ENCODE measurements around the gene SLTM. TPM values are rescaled to one million over a fixed set of nuclear protein-coding genes. Genes with fewer than 3 reads are reported as not detected.

Gene SLTM
- total RNA-seq, result 100 to 1,000 TPM in 2 of 4 donors, 10 to 100 TPM in 2; 83.5 to 107 (median 95.7) TPM
- 10 to 100 TPM; 34.8 to 63.0 (median 45.5) TPM for polyA plus RNA-seq

DNA sequence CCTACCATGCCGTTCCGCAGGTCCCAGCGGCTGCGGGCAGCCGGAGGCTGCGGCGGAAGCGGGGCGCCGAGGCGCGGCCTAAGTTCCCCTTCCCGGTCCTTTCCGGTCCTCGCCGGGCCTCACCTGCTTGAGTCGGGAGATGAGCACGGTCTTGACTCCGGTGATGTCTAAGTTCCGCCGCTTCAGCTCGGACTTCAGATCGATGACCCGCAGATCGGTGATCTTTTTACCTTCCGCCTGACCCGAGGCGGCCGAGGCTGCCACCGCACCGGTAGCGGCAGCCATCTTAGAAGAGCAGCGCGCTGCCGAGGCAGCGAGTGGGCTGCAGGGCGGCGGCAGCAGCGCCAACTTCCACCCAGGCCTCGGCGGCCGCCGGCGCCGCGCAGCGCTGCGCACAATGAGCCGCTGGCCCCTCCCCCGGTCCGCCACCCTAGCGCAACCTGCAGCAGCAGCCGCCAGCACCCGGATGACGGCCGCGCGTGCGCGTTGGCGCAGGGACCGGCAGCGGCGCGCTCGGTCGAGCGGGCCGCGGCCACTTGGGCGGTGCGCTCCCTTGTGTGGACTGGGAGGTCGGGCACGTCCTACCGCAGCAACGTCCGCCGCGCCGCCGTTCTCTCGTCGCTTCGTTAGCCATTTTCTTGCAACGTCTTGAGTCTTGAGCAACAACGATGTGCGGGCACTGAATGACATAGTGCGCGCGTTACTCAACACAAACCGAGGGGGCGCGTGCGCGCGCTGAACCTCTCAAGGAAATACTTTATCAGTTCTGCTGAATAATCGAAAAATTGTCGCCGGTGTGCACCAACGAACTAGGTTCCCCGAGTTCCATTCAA lies at the start of gene SLTM:
Gene SLTM, minus strand, starts transcription at position 399 of the 833 bp plus-strand sequence. Its CDS starts 114 bp downstream, at position 285.
- 0% methylated on average over 101 of the region's 101 CpGs for WGBS, 2 donors
- peaks cover 4 to 33% (median 24%) of the 10 kb centered on the region in 4 donors for H3K4me1 ChIP-seq
- no peaks in the 10 kb centered on the region for H3K27me3 ChIP-seq
- peak; percentile 83 to 88 for TF ChIP-seq POLR2A (IDR thresholded peaks at IDR 0.05)
- TF ChIP-seq, protein P1, sequence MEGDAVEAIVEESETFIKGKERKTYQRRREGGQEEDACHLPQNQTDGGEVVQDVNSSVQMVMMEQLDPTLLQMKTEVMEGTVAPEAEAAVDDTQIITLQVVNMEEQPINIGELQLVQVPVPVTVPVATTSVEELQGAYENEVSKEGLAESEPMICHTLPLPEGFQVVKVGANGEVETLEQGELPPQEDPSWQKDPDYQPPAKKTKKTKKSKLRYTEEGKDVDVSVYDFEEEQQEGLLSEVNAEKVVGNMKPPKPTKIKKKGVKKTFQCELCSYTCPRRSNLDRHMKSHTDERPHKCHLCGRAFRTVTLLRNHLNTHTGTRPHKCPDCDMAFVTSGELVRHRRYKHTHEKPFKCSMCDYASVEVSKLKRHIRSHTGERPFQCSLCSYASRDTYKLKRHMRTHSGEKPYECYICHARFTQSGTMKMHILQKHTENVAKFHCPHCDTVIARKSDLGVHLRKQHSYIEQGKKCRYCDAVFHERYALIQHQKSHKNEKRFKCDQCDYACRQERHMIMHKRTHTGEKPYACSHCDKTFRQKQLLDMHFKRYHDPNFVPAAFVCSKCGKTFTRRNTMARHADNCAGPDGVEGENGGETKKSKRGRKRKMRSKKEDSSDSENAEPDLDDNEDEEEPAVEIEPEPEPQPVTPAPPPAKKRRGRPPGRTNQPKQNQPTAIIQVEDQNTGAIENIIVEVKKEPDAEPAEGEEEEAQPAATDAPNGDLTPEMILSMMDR (IDR thresholded peaks at IDR 0.05), result peak; percentile 22 to 47 (median 36)
- TF ChIP-seq POLR2AphosphoS5 (IDR thresholded peaks at IDR 0.05), result peak; percentile 88 to 95 (median 94)
- TF ChIP-seq EP300 (IDR thresholded peaks at IDR 0.05), result no peak
- H3K27ac ChIP-seq, result peak within 1 kb of the TSS; percentile 96 to 100 (median 98)
- DNase-seq, result peak; percentile 97
- peak within 1 kb of the TSS; percentile 75 to 89 (median 82) for H3K4me3 ChIP-seq
- H3K36me3 ChIP-seq, result peaks cover 0 to 8% (median 6%) of the 10 kb centered on the region in 4 donors
- H3K9me3 ChIP-seq, result no peaks in the 10 kb centered on the region
- intact Hi-C loops (cut with DNase I), result loop anchor here (1.0 to 10.0 kb wide), 6 partner anchors 53 to 1227 kb away; partner anchors contain the start of genes ADAM10, GTF2A2, MINDY2 and POLR2M

DNA sequence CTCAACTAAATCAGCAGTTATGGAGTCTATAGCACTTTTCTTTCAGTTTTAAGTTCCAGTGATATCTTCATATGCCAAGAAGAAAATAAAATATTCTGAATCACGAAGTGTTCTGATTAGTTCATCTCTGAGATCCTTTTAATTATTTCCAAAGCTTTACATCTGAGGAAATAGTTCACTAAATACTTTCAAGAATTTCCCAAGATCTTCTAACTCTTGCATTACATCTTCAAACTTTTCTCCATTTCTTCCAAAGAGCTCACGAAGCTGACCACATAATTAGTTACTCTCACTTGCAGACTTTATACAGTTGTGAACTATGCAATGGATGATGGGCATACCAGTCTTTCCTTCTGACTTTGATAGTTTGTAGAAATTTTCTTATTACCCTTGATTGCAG lies 49.8 kb upstream of the SLTM start:
- H3K4me3 ChIP-seq, result no peak overlapping the region
- TF ChIP-seq EP300 (IDR thresholded peaks at IDR 0.05), result no peak
- DNase-seq, result no peak
- no peaks in the 10 kb centered on the region for H3K36me3 ChIP-seq
- 84 to 89% methylated on average over 2 of the region's 2 CpGs for WGBS, 2 donors
- H3K4me1 ChIP-seq, result peaks cover 0 to 16% (median 12%) of the 10 kb centered on the region in 4 donors
- H3K27me3 ChIP-seq, result no peaks in the 10 kb centered on the region
- intact Hi-C loops (cut with DNase I), result no loop called here
- H3K27ac ChIP-seq, result no peak overlapping the region
- H3K9me3 ChIP-seq, result no peaks in the 10 kb centered on the region

DNA sequence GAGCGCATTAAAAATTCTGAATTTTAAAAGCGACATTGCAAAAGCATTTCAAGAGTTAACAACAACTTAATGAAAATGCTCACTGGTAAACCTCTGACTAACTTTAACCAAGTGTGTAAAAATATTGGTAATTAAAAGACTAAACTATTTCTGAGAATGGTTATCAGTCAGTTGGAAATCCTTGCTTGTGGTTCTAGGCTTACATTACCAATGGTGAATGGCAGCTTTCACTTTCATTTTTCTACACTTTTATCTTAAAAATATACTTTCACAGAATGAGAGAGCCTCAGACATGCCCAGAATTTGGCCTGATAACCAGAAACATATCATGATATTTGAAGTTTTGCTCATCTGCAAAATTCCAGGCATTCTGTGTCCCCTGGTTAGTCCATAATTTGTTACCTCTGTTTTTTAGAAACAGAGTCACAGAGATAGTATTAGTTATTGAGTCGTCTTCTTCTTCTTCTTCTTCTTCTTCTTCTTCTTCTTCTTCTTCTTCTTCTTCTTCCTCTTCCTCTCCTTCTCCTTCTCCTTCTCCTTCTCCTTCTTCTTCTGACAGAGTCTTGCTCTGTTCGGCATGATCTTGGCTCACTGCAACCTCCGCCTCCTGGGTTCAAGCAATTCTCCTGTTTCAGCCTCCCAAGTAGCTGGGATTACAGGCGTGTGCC lies 48.5 kb upstream of the SLTM start:
- TF ChIP-seq POLR2A (IDR thresholded peaks at IDR 0.05), result no peak
- TF ChIP-seq, protein P1 (IDR thresholded peaks at IDR 0.05), result no peak
- no peak for TF ChIP-seq EP300 (IDR thresholded peaks at IDR 0.05)
- TF ChIP-seq POLR2AphosphoS5 (IDR thresholded peaks at IDR 0.05), result no peak
- intact Hi-C loops (cut with DNase I), result loop anchor here (2.0 kb wide), 1 partner anchor 511 kb away; no protein-coding TSS in a partner anchor
- WGBS, 2 donors, result 79 to 86% methylated on average over 6 of the region's 6 CpGs
- no peak for DNase-seq
- Histone ChIP-seq H3K27ac (no peak overlapping the region), H3K4me1 (peaks cover 0 to 15% (median 10%) of the 10 kb centered on the region in 4 donors), H3K9me3 (no peaks in the 10 kb centered on the region), H3K36me3 (no peaks in the 10 kb centered on the region), H3K27me3 (no peaks in the 10 kb centered on the region), H3K4me3 (no peak overlapping the region)

DNA sequence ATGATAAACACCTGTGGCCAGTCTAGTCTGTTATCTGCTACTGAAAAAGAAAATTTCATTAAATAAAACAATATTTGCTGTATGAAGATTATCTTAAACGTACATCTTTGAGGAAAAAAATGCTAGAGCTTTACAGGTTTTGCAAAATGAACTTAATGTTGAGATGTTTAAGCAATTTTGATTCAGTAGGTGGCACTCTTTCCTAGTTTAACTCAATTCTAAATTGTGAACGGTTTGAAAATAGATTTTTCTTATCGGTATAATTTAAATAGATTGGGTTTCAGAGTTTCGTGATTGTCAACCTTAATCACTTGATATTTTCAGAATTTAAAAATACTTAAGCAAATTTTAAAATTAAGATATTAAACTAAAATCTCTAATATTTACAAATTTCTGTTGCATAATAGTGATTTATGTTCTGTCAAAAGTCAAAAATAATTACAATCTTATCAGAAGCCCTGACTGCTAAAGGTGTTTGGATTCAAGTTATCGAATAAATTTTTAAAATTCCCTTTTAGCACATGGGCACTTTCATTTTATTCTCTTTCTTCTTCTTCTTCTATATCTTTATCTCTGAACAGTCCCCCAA lies 47.0 kb upstream of the SLTM start:
- no peak for TF ChIP-seq EP300 (IDR thresholded peaks at IDR 0.05)
- TF ChIP-seq, protein P1 (IDR thresholded peaks at IDR 0.05), result peak; percentile 22 to 33 (median 24)
- WGBS, 2 donors, result 9% methylated on average over 5 of the region's 5 CpGs
- DNase-seq, result no peak
- H3K4me1 ChIP-seq, result peaks cover 0 to 11% (median 7%) of the 10 kb centered on the region in 4 donors
- no peaks in the 10 kb centered on the region for H3K9me3 ChIP-seq
- H3K4me3 ChIP-seq, result no peak overlapping the region
- intact Hi-C loops (cut with DNase I), result loop anchor here (2.0 kb wide), 1 partner anchor 512 kb away; no protein-coding TSS in a partner anchor
- H3K36me3 ChIP-seq, result no peaks in the 10 kb centered on the region
- no peaks in the 10 kb centered on the region for H3K27me3 ChIP-seq
- H3K27ac ChIP-seq, result peak overlapping the region in 2 of 4 donors; percentile 14 to 58

All from sigmoid colon (tissue), 7 donors.